ENCODE measurements around the gene ADAMTS15.

Gene ADAMTS15

DNA sequence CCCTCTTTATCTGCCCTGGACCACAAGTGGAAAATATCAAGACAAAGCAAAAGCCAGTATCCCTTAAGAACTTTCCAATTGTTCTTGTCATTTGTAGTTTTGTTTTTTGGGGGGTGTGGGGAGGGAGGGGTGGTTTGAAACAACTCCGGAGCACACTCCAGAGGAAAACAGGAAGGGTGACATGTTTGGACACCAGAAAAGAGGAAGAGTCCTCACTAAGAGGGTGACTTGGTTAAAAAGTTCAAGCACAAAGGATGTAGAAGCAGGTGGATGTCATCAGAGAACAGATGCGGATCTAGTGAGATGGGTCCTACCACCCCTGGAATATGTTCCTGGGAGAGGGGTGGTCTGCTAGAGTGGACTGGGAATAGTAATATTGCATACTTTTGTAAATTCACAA lies 45.9 kb upstream of the ADAMTS15 start:
- Histone ChIP-seq H2BK5ac (ENCODE audit: low read depth, low read length, poor library complexity, severe bottlenecking) (no peak overlapping the region), H3K4me3 (ENCODE audit: insufficient read depth in 1 of 2, low read depth in 1 of 2, low read length in 2 of 2) (peak overlapping the region in 1 of 2 experiments; percentile 48), H2BK15ac (ENCODE audit: low read depth, poor library complexity, severe bottlenecking) (no peak overlapping the region), H3K4ac (ENCODE audit: low read depth in 1 of 2, low read length in 2 of 2) (no peak overlapping the region), H4K91ac (ENCODE audit: low read length) (no peak overlapping the region), H3K4me2 (ENCODE audit: low read length, poor library complexity, severe bottlenecking) (no peak overlapping the region), H3K14ac (ENCODE audit: low read length in 2 of 2) (peak overlapping the region in 1 of 2 experiments; percentile 80), H3K4me1 (ENCODE audit: control insufficient read depth, insufficient read depth, low read depth, low read length) (peaks cover 17% of the 10 kb centered on the region), H3K27me3 (ENCODE audit: control insufficient read depth in 1 of 2, insufficient read depth in 1 of 2, low read length in 2 of 2) (peaks cover 0 to 62% of the 10 kb centered on the region in 2 experiments), H3K36me3 (ENCODE audit: control insufficient read depth in 1 of 2, insufficient read depth in 2 of 2, low read depth in 1 of 2, low read length in 2 of 2) (no peaks in the 10 kb centered on the region), H3K9me3 (ENCODE audit: control insufficient read depth, low read length) (no peaks in the 10 kb centered on the region), H2AFZ (ENCODE audit: low read depth, low read length) (no peak overlapping the region), H3K27ac (ENCODE audit: low read length, poor library complexity, severe bottlenecking) (no peak overlapping the region), H3K79me1 (replicated peaks; ENCODE audit: low read length, poor library complexity, severe bottlenecking) (no peaks in the 10 kb centered on the region), H2BK120ac (ENCODE audit: low read depth, low read length) (no peak overlapping the region), H4K8ac (ENCODE audit: low read length) (no peak overlapping the region), H2BK12ac (ENCODE audit: low read length in 2 of 2) (peak overlapping the region in 1 of 2 experiments; percentile 80), H2AK5ac (ENCODE audit: low read length, severe bottlenecking) (peak overlapping the region; percentile 55), H3K18ac (ENCODE audit: low read depth in 1 of 2, low read length in 2 of 2) (peak overlapping the region in 1 of 2 experiments; percentile 55), H3K23ac (ENCODE audit: low read length in 2 of 2) (no peak overlapping the region), H3K9ac (ENCODE audit: low read length) (peak overlapping the region; percentile 66)
- WGBS = 82% methylated on average over 2 of the region's 2 CpGs
- no peak for DNase-seq

DNA sequence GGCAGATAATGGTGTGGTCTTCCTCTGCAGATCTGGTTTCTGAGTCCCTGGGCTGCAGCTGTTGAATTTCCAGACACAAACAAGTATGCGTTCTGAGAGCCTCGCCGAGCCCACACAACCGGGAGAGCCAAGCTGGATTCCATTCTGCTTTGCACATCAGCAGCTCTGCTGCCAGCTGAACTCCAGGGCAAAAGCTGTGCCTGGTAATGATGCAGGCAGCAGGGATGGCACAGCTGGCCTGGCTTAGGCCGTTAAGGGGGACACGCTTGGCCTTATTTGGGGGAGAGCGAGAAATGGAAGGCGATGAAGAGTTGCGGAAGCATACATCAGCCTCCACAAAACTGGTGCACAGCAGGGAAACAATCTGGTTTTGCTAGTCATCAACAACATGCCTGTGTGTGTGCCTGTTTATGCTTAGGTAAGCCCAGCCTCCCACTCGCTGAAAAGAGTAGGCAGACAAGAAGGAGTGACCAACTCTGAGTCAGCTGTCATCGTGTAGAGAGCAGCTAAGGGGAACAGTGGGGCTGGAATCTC lies 45.1 kb upstream of the ADAMTS15 start:
- peak overlapping the region; percentile 5 for H4K91ac ChIP-seq (ENCODE audit: low read length)
- DNase-seq = peak; percentile 90
- no peaks in the 10 kb centered on the region for H3K9me3 ChIP-seq (ENCODE audit: control insufficient read depth, low read length)
- H3K27me3 ChIP-seq (ENCODE audit: control insufficient read depth in 1 of 2, insufficient read depth in 1 of 2, low read length in 2 of 2) = peaks cover 0 to 60% of the 10 kb centered on the region in 2 experiments
- H3K9ac ChIP-seq (ENCODE audit: low read length) = peak overlapping the region; percentile 66
- no peak overlapping the region for H2BK15ac ChIP-seq (ENCODE audit: low read depth, poor library complexity, severe bottlenecking)
- H3K4me2 ChIP-seq (ENCODE audit: low read length, poor library complexity, severe bottlenecking) = no peak overlapping the region
- H2BK12ac ChIP-seq (ENCODE audit: low read length in 2 of 2) = no peak overlapping the region
- H2AK5ac ChIP-seq (ENCODE audit: low read length, severe bottlenecking) = no peak overlapping the region
- no peak overlapping the region for H2BK5ac ChIP-seq (ENCODE audit: low read depth, low read length, poor library complexity, severe bottlenecking)
- WGBS = 36% methylated on average over 11 of the region's 11 CpGs
- H3K4ac ChIP-seq (ENCODE audit: low read depth in 1 of 2, low read length in 2 of 2) = no peak overlapping the region
- no peak overlapping the region for H2AFZ ChIP-seq (ENCODE audit: low read depth, low read length)
- peak overlapping the region in 1 of 2 experiments; percentile 22 for H3K18ac ChIP-seq (ENCODE audit: low read depth in 1 of 2, low read length in 2 of 2)
- peaks cover 19% of the 10 kb centered on the region for H3K4me1 ChIP-seq (ENCODE audit: control insufficient read depth, insufficient read depth, low read depth, low read length)
- no peaks in the 10 kb centered on the region for H3K79me1 ChIP-seq (replicated peaks; ENCODE audit: low read length, poor library complexity, severe bottlenecking)
- no peak overlapping the region for H3K23ac ChIP-seq (ENCODE audit: low read length in 2 of 2)
- H3K4me3 ChIP-seq (ENCODE audit: insufficient read depth in 1 of 2, low read depth in 1 of 2, low read length in 2 of 2) = peak overlapping the region in 1 of 2 experiments; percentile 48
- peak overlapping the region; percentile 48 for H3K27ac ChIP-seq (ENCODE audit: low read length, poor library complexity, severe bottlenecking)
- no peaks in the 10 kb centered on the region for H3K36me3 ChIP-seq (ENCODE audit: control insufficient read depth in 1 of 2, insufficient read depth in 2 of 2, low read depth in 1 of 2, low read length in 2 of 2)
- no peak overlapping the region for H2BK120ac ChIP-seq (ENCODE audit: low read depth, low read length)
- H3K14ac ChIP-seq (ENCODE audit: low read length in 2 of 2) = no peak overlapping the region
- H4K8ac ChIP-seq (ENCODE audit: low read length) = no peak overlapping the region

GRCh38 chr11:130403967-130404366 lies 44.5 kb upstream of the ADAMTS15 start:
- Histone ChIP-seq H2BK120ac (ENCODE audit: low read depth, low read length) (no peak overlapping the region), H3K9ac (ENCODE audit: low read length) (peak overlapping the region; percentile 66), H2BK5ac (ENCODE audit: low read depth, low read length, poor library complexity, severe bottlenecking) (no peak overlapping the region), H3K23ac (ENCODE audit: low read length in 2 of 2) (no peak overlapping the region), H3K27ac (ENCODE audit: low read length, poor library complexity, severe bottlenecking) (peak overlapping the region; percentile 48), H3K18ac (ENCODE audit: low read depth in 1 of 2, low read length in 2 of 2) (peak overlapping the region in 1 of 2 experiments; percentile 80), H2AFZ (ENCODE audit: low read depth, low read length) (no peak overlapping the region), H3K4me1 (ENCODE audit: control insufficient read depth, insufficient read depth, low read depth, low read length) (peaks cover 19% of the 10 kb centered on the region), H3K27me3 (ENCODE audit: control insufficient read depth in 1 of 2, insufficient read depth in 1 of 2, low read length in 2 of 2) (peaks cover 0 to 61% of the 10 kb centered on the region in 2 experiments), H3K14ac (ENCODE audit: low read length in 2 of 2) (no peak overlapping the region), H2BK15ac (ENCODE audit: low read depth, poor library complexity, severe bottlenecking) (no peak overlapping the region), H3K9me3 (ENCODE audit: control insufficient read depth, low read length) (no peaks in the 10 kb centered on the region), H4K8ac (ENCODE audit: low read length) (no peak overlapping the region), H2BK12ac (ENCODE audit: low read length in 2 of 2) (no peak overlapping the region), H3K79me1 (replicated peaks; ENCODE audit: low read length, poor library complexity, severe bottlenecking) (no peaks in the 10 kb centered on the region), H3K4ac (ENCODE audit: low read depth in 1 of 2, low read length in 2 of 2) (no peak overlapping the region), H4K91ac (ENCODE audit: low read length) (no peak overlapping the region), H3K4me2 (ENCODE audit: low read length, poor library complexity, severe bottlenecking) (no peak overlapping the region), H2AK5ac (ENCODE audit: low read length, severe bottlenecking) (no peak overlapping the region), H3K36me3 (ENCODE audit: control insufficient read depth in 1 of 2, insufficient read depth in 2 of 2, low read depth in 1 of 2, low read length in 2 of 2) (no peaks in the 10 kb centered on the region), H3K4me3 (ENCODE audit: insufficient read depth in 1 of 2, low read depth in 1 of 2, low read length in 2 of 2) (no peak overlapping the region)
- WGBS = 73% methylated on average over 3 of the region's 3 CpGs
- no peak for DNase-seq

- H2AK5ac ChIP-seq (ENCODE audit: low read length, severe bottlenecking) = no peak overlapping the region
- peak overlapping the region in 1 of 2 experiments; percentile 22 for H3K14ac ChIP-seq (ENCODE audit: low read length in 2 of 2)
- H2BK5ac ChIP-seq (ENCODE audit: low read depth, low read length, poor library complexity, severe bottlenecking) = no peak overlapping the region
- H3K4me2 ChIP-seq (ENCODE audit: low read length, poor library complexity, severe bottlenecking) = no peak overlapping the region
- peaks cover 19% of the 10 kb centered on the region for H3K4me1 ChIP-seq (ENCODE audit: control insufficient read depth, insufficient read depth, low read depth, low read length)
- peaks cover 0 to 61% of the 10 kb centered on the region in 2 experiments for H3K27me3 ChIP-seq (ENCODE audit: control insufficient read depth in 1 of 2, insufficient read depth in 1 of 2, low read length in 2 of 2)
- no peak overlapping the region for H2BK120ac ChIP-seq (ENCODE audit: low read depth, low read length)
- H4K8ac ChIP-seq (ENCODE audit: low read length) = no peak overlapping the region
- H3K27ac ChIP-seq (ENCODE audit: low read length, poor library complexity, severe bottlenecking) = no peak overlapping the region
- no peak overlapping the region for H3K9ac ChIP-seq (ENCODE audit: low read length)
- H3K36me3 ChIP-seq (ENCODE audit: control insufficient read depth in 1 of 2, insufficient read depth in 2 of 2, low read depth in 1 of 2, low read length in 2 of 2) = no peaks in the 10 kb centered on the region
- no peak overlapping the region for H3K23ac ChIP-seq (ENCODE audit: low read length in 2 of 2)
- H4K91ac ChIP-seq (ENCODE audit: low read length) = no peak overlapping the region
- H3K18ac ChIP-seq (ENCODE audit: low read depth in 1 of 2, low read length in 2 of 2) = no peak overlapping the region
- no peak overlapping the region for H2AFZ ChIP-seq (ENCODE audit: low read depth, low read length)
- no peak overlapping the region for H2BK15ac ChIP-seq (ENCODE audit: low read depth, poor library complexity, severe bottlenecking)
- no peaks in the 10 kb centered on the region for H3K79me1 ChIP-seq (replicated peaks; ENCODE audit: low read length, poor library complexity, severe bottlenecking)
- no peaks in the 10 kb centered on the region for H3K9me3 ChIP-seq (ENCODE audit: control insufficient read depth, low read length)
- no peak overlapping the region for H3K4ac ChIP-seq (ENCODE audit: low read depth in 1 of 2, low read length in 2 of 2)
- H3K4me3 ChIP-seq (ENCODE audit: insufficient read depth in 1 of 2, low read depth in 1 of 2, low read length in 2 of 2) = no peak overlapping the region
- no peak overlapping the region for H2BK12ac ChIP-seq (ENCODE audit: low read length in 2 of 2)
- 82% methylated on average over 5 of the region's 5 CpGs for WGBS
- DNase-seq = no peak
These were observed 43.7 kb upstream of the ADAMTS15 start for GRCh38 chr11:130404727-130405126.
